Caco-2 (cell line): ENCODE results near the gene KCNJ1. TPM values are rescaled to one million over a fixed set of nuclear protein-coding genes. Genes with fewer than 3 reads are reported as not detected.

Experiments
- BruUV-seq: library from RNA; stranded (reverse); fragments of 400-500 nt; replicated peaks from 2 replicates; lab custom pipeline; 2021; lab: Mats Ljungman, UMichigan
- CTCF ChIA-PET: fragments of 300-600 bp; sonication (Branson Sonifier 250); formaldehyde crosslinking; loops from one replicate; lab custom pipeline; 2022; ENCODE audit warnings: antibody characterized with exemption; lab: Charles Lee
- POLR2A ChIA-PET: fragments of 300-600 bp; sonication (Branson Sonifier 250); formaldehyde crosslinking; loops from one replicate; lab custom pipeline; 2022; ENCODE audit warnings: antibody characterized with exemption; lab: Charles Lee
- DNase-seq, 2 experiments: peaks; one replicate each; pipeline versions ENCODE4 v3.0.0 to v3.0.0-alpha.2; 2020 to 2022
- H3K27me3 ChIP-seq: replicated peaks from 2 replicates; pipeline ENCODE4 v1.6.0; 2011; ENCODE audit warnings: low read length; ENCODE audit not compliant: control insufficient read depth, insufficient read depth
- H3K36me3 ChIP-seq: 2 replicates; pipeline ENCODE4 v1.5.1; 2011; ENCODE audit warnings: low read length; ENCODE audit not compliant: control insufficient read depth, insufficient read depth
- H3K4me1 ChIP-seq: fragments of 250-450 bp; sonication (Bioruptor Pico); 2 replicates; pipeline ENCODE4 v1.5.1; 2020; ENCODE audit warnings: mild to moderate bottlenecking
- H3K4me3 ChIP-seq: 2 replicates; pipeline ENCODE4 v1.5.1; 2011; ENCODE audit warnings: low read depth, mild to moderate bottlenecking, control low read depth, low read length
- H3K9me3 ChIP-seq: fragments of 250-450 bp; sonication (Bioruptor Pico); 2 replicates; pipeline ENCODE4 v1.5.1; 2020; ENCODE audit warnings: mild to moderate bottlenecking, moderate library complexity
- H3K27ac Mint-ChIP-seq: one replicate; pipeline ENCODE4 v1.8.0; 2022; ENCODE audit warnings: mixed read lengths; ENCODE audit not compliant: unreplicated experiment
- H3K27me3 Mint-ChIP-seq: one replicate; pipeline ENCODE4 v1.8.0; 2022; ENCODE audit warnings: mixed read lengths; ENCODE audit not compliant: insufficient read depth, unreplicated experiment
- H3K36me3 Mint-ChIP-seq: one replicate; pipeline ENCODE4 v1.8.0; 2022; ENCODE audit warnings: mild to moderate bottlenecking, mixed read lengths; ENCODE audit not compliant: insufficient read depth, unreplicated experiment
- H3K4me1 Mint-ChIP-seq: one replicate; pipeline ENCODE4 v1.8.0; 2022; ENCODE audit warnings: low read depth, mixed read lengths; ENCODE audit not compliant: unreplicated experiment
- H3K4me3 Mint-ChIP-seq: one replicate; pipeline ENCODE4 v1.8.0; 2022; ENCODE audit warnings: mild to moderate bottlenecking, moderate library complexity, mixed read lengths; ENCODE audit not compliant: unreplicated experiment
- H3K9me3 Mint-ChIP-seq: one replicate; pipeline ENCODE4 v1.8.0; 2022; ENCODE audit warnings: mixed read lengths; ENCODE audit not compliant: unreplicated experiment
- intact Hi-C: fragments of 100-400 bp; cut with micrococcal nuclease; formaldehyde crosslinking; loops from one replicate; pipeline ENCODE4 v1.10.0; 2022; ENCODE audit not compliant: unreplicated experiment
- total RNA-seq: library from RNA; stranded (reverse); gene quantifications from 2 replicates; pipeline ENCODE4 v1.2.3, GENCODE V29; 2022
- TF ChIP-seq, protein P1 (sequence below), 2 experiments: fragments of 200-600 bp in 1 of 2; IDR thresholded peaks; 1 replicate in 1 of 2; 2 replicates in 1 of 2; pipeline versions ENCODE4 v1.5.1 to v1.8.0; 2011 to 2022; ENCODE audit warnings: antibody characterized with exemption in 1 of 2, control low read depth in 1 of 2, inconsistent platforms in 1 of 2, low read depth in 1 of 2, low read length in 1 of 2, mild to moderate bottlenecking in 1 of 2, moderate library complexity in 1 of 2; ENCODE audit not compliant: insufficient read depth in 1 of 2, severe bottlenecking in 1 of 2, unreplicated experiment in 1 of 2

The KCNJ1 gene
- total RNA-seq, 1 experiment from 2014 or later = not detected

DNA sequence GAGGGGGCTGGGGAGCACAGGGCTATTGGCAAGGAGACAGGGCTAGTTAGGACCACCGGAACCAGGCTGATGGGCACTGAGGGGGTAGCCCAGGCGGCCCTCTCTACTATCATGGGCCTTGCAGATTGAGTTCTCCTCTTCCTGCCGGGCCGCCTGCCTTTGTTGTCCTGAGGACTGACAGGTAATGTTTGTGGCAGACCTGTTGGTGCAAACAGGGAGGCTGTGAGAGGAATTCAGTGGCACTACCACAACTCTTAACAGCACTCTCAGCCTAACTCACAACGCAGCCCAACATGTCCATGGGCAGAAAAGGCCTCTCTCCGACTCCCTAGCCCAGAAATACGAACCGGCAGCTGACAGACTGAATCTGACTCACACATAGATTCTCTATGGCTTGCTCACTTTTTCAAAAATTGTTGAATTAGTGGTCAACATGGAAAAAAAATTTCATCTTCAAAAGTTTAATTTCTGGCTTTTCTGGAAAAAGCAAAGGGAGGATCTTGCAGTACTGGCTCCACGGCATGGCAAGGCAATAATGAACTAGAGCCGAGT lies 35.5 kb upstream of the KCNJ1 start:
- H3K4me3 ChIP-seq = no peak overlapping the region
- POLR2A ChIA-PET = no interaction called here
- CTCF ChIA-PET = interaction anchor here (1.0 kb wide), 1 partner anchor 21 kb away, joined by 3 read pairs; no protein-coding TSS in a partner anchor
- intact Hi-C loops = no loop called here
- Mint-ChIP-seq H3K9me3 (no peaks in the 10 kb centered on the region), H3K27ac (no peak overlapping the region), H3K4me1 (peaks cover 6% of the 10 kb centered on the region), H3K36me3 (no peaks in the 10 kb centered on the region), H3K4me3 (no peak overlapping the region), H3K27me3 (peaks cover 14% of the 10 kb centered on the region)
- TF ChIP-seq, protein P1, sequence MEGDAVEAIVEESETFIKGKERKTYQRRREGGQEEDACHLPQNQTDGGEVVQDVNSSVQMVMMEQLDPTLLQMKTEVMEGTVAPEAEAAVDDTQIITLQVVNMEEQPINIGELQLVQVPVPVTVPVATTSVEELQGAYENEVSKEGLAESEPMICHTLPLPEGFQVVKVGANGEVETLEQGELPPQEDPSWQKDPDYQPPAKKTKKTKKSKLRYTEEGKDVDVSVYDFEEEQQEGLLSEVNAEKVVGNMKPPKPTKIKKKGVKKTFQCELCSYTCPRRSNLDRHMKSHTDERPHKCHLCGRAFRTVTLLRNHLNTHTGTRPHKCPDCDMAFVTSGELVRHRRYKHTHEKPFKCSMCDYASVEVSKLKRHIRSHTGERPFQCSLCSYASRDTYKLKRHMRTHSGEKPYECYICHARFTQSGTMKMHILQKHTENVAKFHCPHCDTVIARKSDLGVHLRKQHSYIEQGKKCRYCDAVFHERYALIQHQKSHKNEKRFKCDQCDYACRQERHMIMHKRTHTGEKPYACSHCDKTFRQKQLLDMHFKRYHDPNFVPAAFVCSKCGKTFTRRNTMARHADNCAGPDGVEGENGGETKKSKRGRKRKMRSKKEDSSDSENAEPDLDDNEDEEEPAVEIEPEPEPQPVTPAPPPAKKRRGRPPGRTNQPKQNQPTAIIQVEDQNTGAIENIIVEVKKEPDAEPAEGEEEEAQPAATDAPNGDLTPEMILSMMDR (IDR thresholded peaks at IDR 0.05; ENCODE audit: insufficient read depth in 1 of 2, low read depth in 1 of 2, low read length in 1 of 2, severe bottlenecking in 1 of 2, unreplicated experiment in 1 of 2) = no peak
- no peaks in the 10 kb centered on the region for H3K9me3 ChIP-seq
- no peaks in the 10 kb centered on the region; the same call in 1 of the 2 replicates for H3K27me3 ChIP-seq
- no peaks in the 10 kb centered on the region for H3K36me3 ChIP-seq
- DNase-seq = no peak
- peaks cover 6% of the 10 kb centered on the region for H3K4me1 ChIP-seq
- no TSS peak for BruUV-seq

DNA sequence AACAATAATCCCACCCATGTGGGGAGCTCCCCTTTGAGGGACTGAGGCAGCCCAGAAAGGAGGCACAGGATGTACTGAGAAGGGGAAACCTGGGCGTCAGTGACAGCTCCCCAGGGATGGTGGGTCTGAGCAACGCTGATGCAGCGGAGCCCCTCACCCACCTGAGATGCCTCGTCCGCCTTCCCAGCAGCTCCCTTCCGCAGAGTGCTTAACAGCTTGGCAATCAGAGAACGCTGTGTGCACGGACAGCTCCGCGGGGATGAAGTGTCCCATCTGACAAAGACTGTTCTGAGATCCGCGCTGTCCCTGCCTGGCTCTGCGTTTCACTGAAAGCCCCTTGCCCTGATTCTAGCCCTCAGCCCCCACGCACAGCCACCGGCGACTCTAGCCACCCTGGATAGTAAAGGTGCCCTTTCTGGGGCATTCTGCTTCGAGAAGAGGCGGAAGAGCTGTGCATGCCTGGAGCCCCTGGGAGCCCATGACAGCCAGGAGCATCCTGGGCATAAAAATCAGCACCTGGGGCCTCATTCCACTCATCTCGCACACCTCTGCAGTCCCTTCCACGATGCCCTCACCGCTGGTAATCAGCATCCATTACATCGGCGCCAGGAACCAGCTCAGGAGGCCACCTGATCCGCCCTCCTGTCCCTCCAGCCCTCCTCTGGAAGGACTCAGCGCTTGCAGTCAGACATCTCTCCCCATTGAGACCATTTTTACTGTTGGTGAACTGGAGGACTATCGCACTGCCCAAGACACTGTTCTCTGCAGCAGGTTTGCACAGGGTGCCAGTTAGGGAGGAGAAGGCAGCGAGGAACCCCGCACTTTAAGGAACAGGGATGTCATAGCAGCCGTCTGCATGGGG lies 34.8 kb upstream of the KCNJ1 start:
- Mint-ChIP-seq H3K9me3 (no peaks in the 10 kb centered on the region), H3K36me3 (no peaks in the 10 kb centered on the region), H3K4me3 (no peak overlapping the region), H3K27ac (no peak overlapping the region), H3K4me1 (peaks cover 6% of the 10 kb centered on the region), H3K27me3 (peaks cover 14% of the 10 kb centered on the region)
- intact Hi-C loops = no loop called here
- no peaks in the 10 kb centered on the region for H3K9me3 ChIP-seq
- H3K4me3 ChIP-seq = no peak overlapping the region
- POLR2A ChIA-PET = no interaction called here
- CTCF ChIA-PET = no interaction called here
- H3K36me3 ChIP-seq = no peaks in the 10 kb centered on the region
- no peak for DNase-seq
- TF ChIP-seq, protein P1 (IDR thresholded peaks at IDR 0.05; ENCODE audit: insufficient read depth in 1 of 2, low read depth in 1 of 2, low read length in 1 of 2, severe bottlenecking in 1 of 2, unreplicated experiment in 1 of 2) = no peak
- BruUV-seq = no TSS peak
- peaks cover 6% of the 10 kb centered on the region for H3K4me1 ChIP-seq
- no peaks in the 10 kb centered on the region for H3K27me3 ChIP-seq

DNA sequence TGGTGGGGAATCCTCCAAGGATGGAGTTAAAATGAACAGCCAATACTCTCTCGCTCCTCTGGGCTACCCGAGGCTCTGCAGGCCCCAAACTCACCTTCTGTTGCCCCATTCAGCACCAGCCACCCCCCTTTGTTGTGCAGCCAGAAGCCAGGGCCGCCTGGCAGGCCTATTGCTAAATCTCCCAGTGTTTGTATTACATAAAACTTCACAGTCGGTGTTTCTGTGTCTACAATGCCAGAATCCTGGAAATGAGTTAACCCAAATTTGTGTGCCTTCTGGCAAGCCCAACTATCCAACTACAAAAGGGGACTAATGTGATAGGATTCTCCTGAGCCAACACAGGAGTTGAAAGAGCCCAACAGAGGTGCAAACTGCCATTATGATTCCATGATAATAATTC lies 33.4 kb upstream of the KCNJ1 start:
- H3K27ac Mint-ChIP-seq = no peak overlapping the region
- ChIA-PET POLR2A (no interaction called here), CTCF (no interaction called here)
- Histone ChIP-seq H3K9me3 (no peaks in the 10 kb centered on the region), H3K4me1 (no peaks in the 10 kb centered on the region), H3K4me3 (no peak overlapping the region), H3K36me3 (no peaks in the 10 kb centered on the region), H3K27me3 (no peaks in the 10 kb centered on the region)
- H3K9me3 Mint-ChIP-seq = no peaks in the 10 kb centered on the region
- H3K4me1 Mint-ChIP-seq = no peaks in the 10 kb centered on the region
- intact Hi-C loops = no loop called here
- BruUV-seq = no TSS peak
- no peak for DNase-seq
- peaks cover 14% of the 10 kb centered on the region for H3K27me3 Mint-ChIP-seq
- TF ChIP-seq, protein P1 (IDR thresholded peaks at IDR 0.05; ENCODE audit: insufficient read depth in 1 of 2, low read depth in 1 of 2, low read length in 1 of 2, severe bottlenecking in 1 of 2, unreplicated experiment in 1 of 2) = no peak
- H3K36me3 Mint-ChIP-seq = no peaks in the 10 kb centered on the region
- no peak overlapping the region for H3K4me3 Mint-ChIP-seq
